ENCODE results near the gene DDRGK1.

DDRGK1 gene

GRCh38 chr20:3231889-3232588, 27.6 kb upstream of the DDRGK1 start:
- no peaks in the 10 kb centered on the region for H3K36me3 ChIP-seq (ENCODE audit: control insufficient read depth, insufficient read depth, low read length)
- H3K4me1 ChIP-seq (ENCODE audit: control insufficient read depth, insufficient read depth, low read length), result peaks cover 4% of the 10 kb centered on the region
- H3K9me3 ChIP-seq (ENCODE audit: control insufficient read depth, low read length), result no peaks in the 10 kb centered on the region
- peaks cover 11% of the 10 kb centered on the region for H3K27me3 ChIP-seq (ENCODE audit: control insufficient read depth, insufficient read depth, low read length)
- no peak overlapping the region for H3K9ac ChIP-seq (ENCODE audit: low read length)
- no peak overlapping the region for H3K4me3 ChIP-seq (ENCODE audit: low read length)

DNA sequence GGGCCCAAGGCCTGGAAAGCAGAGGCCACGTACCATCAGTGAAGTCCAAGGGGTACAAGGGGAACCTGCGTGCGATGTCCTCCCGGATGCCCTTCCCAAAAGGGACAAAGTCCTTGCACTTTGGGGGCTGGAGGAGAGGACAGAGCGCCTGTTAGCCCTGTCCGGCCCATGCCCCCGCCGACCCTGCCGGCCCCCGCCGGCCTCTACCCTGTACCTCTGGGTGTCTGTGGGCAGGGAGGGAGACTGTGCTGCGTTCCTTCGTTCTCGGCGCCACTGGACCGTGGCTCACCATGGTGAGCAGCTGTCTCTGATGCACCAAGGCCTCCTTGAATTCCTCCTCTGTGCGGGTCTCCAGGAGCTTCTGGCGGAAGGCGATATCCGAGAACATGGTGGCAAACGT, 26.6 kb upstream of the DDRGK1 start:
- Histone ChIP-seq H3K36me3 (ENCODE audit: control insufficient read depth, insufficient read depth, low read length) (no peaks in the 10 kb centered on the region), H3K27me3 (ENCODE audit: control insufficient read depth, insufficient read depth, low read length) (peaks cover 7% of the 10 kb centered on the region), H3K9me3 (ENCODE audit: control insufficient read depth, low read length) (no peaks in the 10 kb centered on the region), H3K4me1 (ENCODE audit: control insufficient read depth, insufficient read depth, low read length) (peaks cover 7% of the 10 kb centered on the region), H3K4me3 (ENCODE audit: low read length) (no peak overlapping the region), H3K9ac (ENCODE audit: low read length) (no peak overlapping the region)

GRCh38 chr20:3229798-3230197, 25.3 kb upstream of the DDRGK1 start:
- H3K36me3 ChIP-seq (ENCODE audit: control insufficient read depth, insufficient read depth, low read length), result no peaks in the 10 kb centered on the region
- H3K4me3 ChIP-seq (ENCODE audit: low read length), result no peak overlapping the region
- no peak overlapping the region for H3K9ac ChIP-seq (ENCODE audit: low read length)
- peaks cover 14% of the 10 kb centered on the region for H3K4me1 ChIP-seq (ENCODE audit: control insufficient read depth, insufficient read depth, low read length)
- H3K9me3 ChIP-seq (ENCODE audit: control insufficient read depth, low read length), result no peaks in the 10 kb centered on the region
- no peaks in the 10 kb centered on the region for H3K27me3 ChIP-seq (ENCODE audit: control insufficient read depth, insufficient read depth, low read length)

DNA sequence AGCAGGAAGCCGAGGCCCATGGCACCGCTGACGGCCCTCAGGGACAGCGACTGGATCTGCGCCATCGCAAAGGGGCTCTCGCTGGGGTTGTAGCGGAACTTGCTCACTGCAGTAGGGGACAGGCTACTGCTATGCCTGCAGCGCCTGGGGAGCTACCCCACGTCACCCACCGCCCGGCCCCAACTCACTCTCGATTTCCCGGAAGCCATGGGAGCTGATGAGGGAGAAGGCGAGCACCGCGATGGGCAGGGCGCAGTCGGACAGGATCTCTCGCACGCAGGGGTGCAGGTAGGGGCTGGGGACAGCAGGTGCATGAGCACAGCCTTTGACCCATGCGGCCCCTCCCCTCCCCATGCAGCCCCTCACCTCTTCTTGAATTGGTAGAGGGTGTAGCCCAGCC, 24.7 kb upstream of the DDRGK1 start:
- Histone ChIP-seq H3K4me1 (ENCODE audit: control insufficient read depth, insufficient read depth, low read length) (peaks cover 18% of the 10 kb centered on the region), H3K9ac (ENCODE audit: low read length) (no peak overlapping the region), H3K27me3 (ENCODE audit: control insufficient read depth, insufficient read depth, low read length) (no peaks in the 10 kb centered on the region)

GRCh38 chr20:3228750-3229032, 24.2 kb upstream of the DDRGK1 start:
- peaks cover 18% of the 10 kb centered on the region for H3K4me1 ChIP-seq (ENCODE audit: control insufficient read depth, insufficient read depth, low read length)

More for the DNA sequence above, 24.7 kb upstream of the DDRGK1 start:
- Histone ChIP-seq H3K9me3 (ENCODE audit: control insufficient read depth, low read length) (no peaks in the 10 kb centered on the region), H3K4me3 (ENCODE audit: low read length) (no peak overlapping the region), H3K36me3 (ENCODE audit: control insufficient read depth, insufficient read depth, low read length) (no peaks in the 10 kb centered on the region)

GRCh38 chr20:3227936-3228749, 23.7 kb upstream of the DDRGK1 start:
- no peaks in the 10 kb centered on the region for H3K27me3 ChIP-seq (ENCODE audit: control insufficient read depth, insufficient read depth, low read length)
- H3K4me1 ChIP-seq (ENCODE audit: control insufficient read depth, insufficient read depth, low read length), result peaks cover 21% of the 10 kb centered on the region
- H3K36me3 ChIP-seq (ENCODE audit: control insufficient read depth, insufficient read depth, low read length), result no peaks in the 10 kb centered on the region
- H3K4me3 ChIP-seq (ENCODE audit: low read length), result no peak overlapping the region
- H3K9me3 ChIP-seq (ENCODE audit: control insufficient read depth, low read length), result no peaks in the 10 kb centered on the region
- H3K9ac ChIP-seq (ENCODE audit: low read length), result no peak overlapping the region

More at GRCh38 chr20:3228750-3229032, 24.2 kb upstream of the DDRGK1 start:
- Histone ChIP-seq H3K4me3 (ENCODE audit: low read length) (no peak overlapping the region), H3K9me3 (ENCODE audit: control insufficient read depth, low read length) (no peaks in the 10 kb centered on the region), H3K9ac (ENCODE audit: low read length) (no peak overlapping the region), H3K27me3 (ENCODE audit: control insufficient read depth, insufficient read depth, low read length) (no peaks in the 10 kb centered on the region), H3K36me3 (ENCODE audit: control insufficient read depth, insufficient read depth, low read length) (no peaks in the 10 kb centered on the region)

DNA sequence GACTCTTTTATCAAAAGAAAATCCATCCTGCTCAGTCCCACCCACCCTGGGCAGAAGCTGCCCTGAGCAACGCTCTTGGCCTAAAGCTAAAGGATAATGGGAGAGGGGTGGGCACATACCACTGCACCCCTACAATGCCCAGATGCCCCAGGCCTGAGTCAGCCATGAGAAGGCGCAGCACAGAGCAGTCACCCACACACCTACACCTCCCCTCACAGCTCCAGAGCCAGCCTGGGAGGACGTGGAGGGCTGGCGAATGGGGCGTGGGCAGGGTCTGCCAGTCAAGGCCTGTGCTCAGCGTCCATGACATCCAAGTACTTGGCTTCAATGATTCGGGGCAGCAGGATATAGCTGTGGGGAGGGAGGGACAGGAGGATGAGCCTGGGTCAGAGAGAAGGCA, 23.0 kb upstream of the DDRGK1 start:
- Histone ChIP-seq H3K4me3 (ENCODE audit: low read length) (no peak overlapping the region), H3K9ac (ENCODE audit: low read length) (no peak overlapping the region), H3K9me3 (ENCODE audit: control insufficient read depth, low read length) (no peaks in the 10 kb centered on the region), H3K4me1 (ENCODE audit: control insufficient read depth, insufficient read depth, low read length) (peaks cover 27% of the 10 kb centered on the region), H3K36me3 (ENCODE audit: control insufficient read depth, insufficient read depth, low read length) (no peaks in the 10 kb centered on the region), H3K27me3 (ENCODE audit: control insufficient read depth, insufficient read depth, low read length) (no peaks in the 10 kb centered on the region)

DNA sequence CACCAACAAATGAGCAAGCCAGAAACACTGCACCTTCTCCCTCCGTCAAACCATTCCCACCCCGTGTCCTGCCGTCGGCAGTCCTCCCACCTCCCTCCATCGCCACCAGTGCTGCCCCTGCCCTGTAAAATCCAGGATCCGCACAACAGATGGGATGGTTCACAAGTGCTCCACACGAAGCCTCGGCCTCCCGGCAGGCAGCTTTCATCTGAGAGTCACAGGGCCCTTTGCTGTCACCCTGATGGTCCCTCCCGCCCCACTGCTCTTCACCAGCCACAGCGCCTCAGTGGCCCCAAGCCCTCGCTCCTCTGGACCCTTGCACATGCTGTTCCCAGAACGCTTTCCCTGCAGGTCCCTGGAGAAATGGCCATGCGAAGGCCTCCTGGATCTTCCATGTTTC, 22.4 kb upstream of the DDRGK1 start:
- Histone ChIP-seq H3K9ac (ENCODE audit: low read length) (no peak overlapping the region), H3K36me3 (ENCODE audit: control insufficient read depth, insufficient read depth, low read length) (no peaks in the 10 kb centered on the region), H3K27me3 (ENCODE audit: control insufficient read depth, insufficient read depth, low read length) (no peaks in the 10 kb centered on the region), H3K9me3 (ENCODE audit: control insufficient read depth, low read length) (no peaks in the 10 kb centered on the region), H3K4me3 (ENCODE audit: low read length) (no peak overlapping the region), H3K4me1 (ENCODE audit: control insufficient read depth, insufficient read depth, low read length) (peaks cover 32% of the 10 kb centered on the region)

- no peaks in the 10 kb centered on the region for H3K9me3 ChIP-seq (ENCODE audit: control insufficient read depth, low read length)
- H3K4me1 ChIP-seq (ENCODE audit: control insufficient read depth, insufficient read depth, low read length), result peaks cover 40% of the 10 kb centered on the region
- H3K36me3 ChIP-seq (ENCODE audit: control insufficient read depth, insufficient read depth, low read length), result no peaks in the 10 kb centered on the region
- H3K4me3 ChIP-seq (ENCODE audit: low read length), result no peak overlapping the region
- no peak overlapping the region for H3K9ac ChIP-seq (ENCODE audit: low read length)
- H3K27me3 ChIP-seq (ENCODE audit: control insufficient read depth, insufficient read depth, low read length), result no peaks in the 10 kb centered on the region
These were observed 21.6 kb upstream of the DDRGK1 start for GRCh38 chr20:3226093-3226492.

DNA sequence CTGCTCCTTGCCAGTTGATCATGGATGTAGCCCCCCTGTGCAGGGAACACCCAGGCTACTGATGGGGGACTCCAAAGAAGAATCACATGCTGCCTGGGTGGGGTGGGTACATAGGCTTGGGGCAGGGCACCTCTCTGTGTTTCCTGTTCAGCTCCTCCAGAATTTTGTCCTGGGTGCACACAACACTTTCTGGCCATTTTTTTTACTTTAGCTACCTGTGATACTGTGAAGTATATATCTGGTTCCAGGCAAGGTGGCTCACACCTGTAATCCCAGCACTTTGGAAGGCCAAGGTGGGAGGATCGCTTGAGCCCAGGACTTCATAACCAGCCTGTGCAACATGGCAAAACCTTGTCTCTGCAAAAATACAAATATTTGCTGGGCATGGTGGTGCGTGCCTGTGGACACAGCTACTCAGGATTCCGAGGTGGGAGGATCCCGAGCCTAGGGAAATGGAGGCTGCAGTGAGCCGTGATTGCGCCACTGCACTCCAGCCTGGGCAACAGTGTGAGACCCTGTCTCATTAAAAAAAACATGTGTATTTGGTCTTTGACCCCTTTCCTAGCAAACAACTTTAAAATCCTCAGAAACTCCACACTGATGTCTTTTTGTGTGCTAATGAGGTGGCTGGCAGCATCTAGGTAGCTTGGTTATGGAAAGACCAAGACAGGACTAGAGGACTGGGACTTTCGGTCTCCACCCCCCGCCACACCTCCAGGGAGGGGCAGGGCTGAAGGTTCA, 20.4 kb upstream of the DDRGK1 start:
- Histone ChIP-seq H3K36me3 (ENCODE audit: control insufficient read depth, insufficient read depth, low read length) (no peaks in the 10 kb centered on the region), H3K9ac (ENCODE audit: low read length) (no peak overlapping the region), H3K9me3 (ENCODE audit: control insufficient read depth, low read length) (no peaks in the 10 kb centered on the region), H3K4me1 (ENCODE audit: control insufficient read depth, insufficient read depth, low read length) (peaks cover 40% of the 10 kb centered on the region), H3K4me3 (ENCODE audit: low read length) (no peak overlapping the region), H3K27me3 (ENCODE audit: control insufficient read depth, insufficient read depth, low read length) (no peaks in the 10 kb centered on the region)

DNA sequence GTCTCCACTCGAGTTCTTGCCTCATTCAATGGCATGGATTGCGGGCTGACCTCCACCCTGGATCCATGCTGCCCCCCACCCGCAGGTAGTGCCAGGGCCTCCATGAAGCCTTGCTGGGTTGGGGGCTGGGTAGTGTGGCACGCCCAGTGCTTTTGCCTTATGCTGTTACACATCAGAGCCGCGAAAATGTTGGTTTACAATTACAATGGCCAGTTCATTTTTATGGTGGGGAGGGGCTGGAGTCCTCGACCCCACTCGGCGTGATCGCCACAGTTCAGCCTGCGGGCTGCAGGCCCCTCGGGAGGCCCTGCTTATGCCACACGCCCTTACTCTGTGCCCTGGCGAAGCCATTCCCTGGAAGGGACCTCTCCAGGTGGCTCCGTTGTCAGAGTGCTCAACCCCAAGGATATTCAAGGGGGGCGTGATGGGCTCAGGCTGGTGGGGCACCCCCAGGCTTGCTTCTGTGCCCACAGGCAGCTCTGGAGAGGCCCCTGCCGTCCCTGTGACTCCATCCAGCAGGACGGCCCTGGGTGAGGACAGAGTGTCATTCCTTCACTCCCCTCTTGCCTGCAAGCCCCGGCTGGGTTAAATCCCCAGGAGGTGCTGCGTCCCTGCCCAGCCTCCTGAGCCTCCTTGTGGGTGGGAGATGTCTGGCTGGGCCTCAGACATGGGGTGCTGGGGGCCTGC, 19.7 kb upstream of the DDRGK1 start:
- H3K9me3 ChIP-seq (ENCODE audit: control insufficient read depth, low read length), result no peaks in the 10 kb centered on the region
- H3K4me3 ChIP-seq (ENCODE audit: low read length), result no peak overlapping the region
- no peak overlapping the region for H3K9ac ChIP-seq (ENCODE audit: low read length)
- H3K27me3 ChIP-seq (ENCODE audit: control insufficient read depth, insufficient read depth, low read length), result no peaks in the 10 kb centered on the region
- peaks cover 40% of the 10 kb centered on the region for H3K4me1 ChIP-seq (ENCODE audit: control insufficient read depth, insufficient read depth, low read length)
- no peaks in the 10 kb centered on the region for H3K36me3 ChIP-seq (ENCODE audit: control insufficient read depth, insufficient read depth, low read length)

GRCh38 chr20:3223651-3223993, 19.1 kb upstream of the DDRGK1 start:
- Histone ChIP-seq H3K9me3 (ENCODE audit: control insufficient read depth, low read length) (no peaks in the 10 kb centered on the region), H3K27me3 (ENCODE audit: control insufficient read depth, insufficient read depth, low read length) (no peaks in the 10 kb centered on the region), H3K9ac (ENCODE audit: low read length) (no peak overlapping the region), H3K36me3 (ENCODE audit: control insufficient read depth, insufficient read depth, low read length) (no peaks in the 10 kb centered on the region), H3K4me3 (ENCODE audit: low read length) (no peak overlapping the region), H3K4me1 (ENCODE audit: control insufficient read depth, insufficient read depth, low read length) (peaks cover 42% of the 10 kb centered on the region)
